Endothelial cell of umbilical vein (primary cell): ENCODE data around the gene EXOC1.

Experiments
- CTCF ChIP-seq, 2 donors: IDR thresholded peaks; 1 replicate in 1 of 2; 2 replicates in 1 of 2; pipeline ENCODE4 v1.5.1; 2011; ENCODE audit warnings: low read length in 2 of 2, mild to moderate bottlenecking in 2 of 2, moderate library complexity in 2 of 2, control low read depth in 1 of 2, inconsistent platforms in 1 of 2, low read depth in 1 of 2; ENCODE audit not compliant: insufficient read depth in 1 of 2; ENCODE audit errors: extremely low read depth in 1 of 2
- EZH2 ChIP-seq: IDR thresholded peaks from 2 replicates; pipeline ENCODE4 v1.6.1; 2012; ENCODE audit warnings: borderline replicate concordance, low read depth, mild to moderate bottlenecking, moderate library complexity, low read length, inconsistent platforms; ENCODE audit not compliant: severe bottlenecking
- JUN ChIP-seq: IDR thresholded peaks from 2 replicates; pipeline ENCODE4 v1.6.1; 2011; ENCODE audit warnings: borderline replicate concordance, low read depth; ENCODE audit not compliant: insufficient read length, insufficient read depth
- POLR2AphosphoS5 ChIP-seq: IDR thresholded peaks from 2 replicates; pipeline ENCODE4 v1.6.1; 2012; ENCODE audit warnings: low read depth, mild to moderate bottlenecking, control low read depth, low read length, moderate library complexity; ENCODE audit not compliant: insufficient read depth

GRCh38 chr4:55859711-55860110, 6.3 kb downstream of the EXOC1 start:
- TF ChIP-seq CTCF (IDR thresholded peaks at IDR 0.05; ENCODE audit: extremely low read depth in 1 of 2, insufficient read depth in 1 of 2, low read depth in 1 of 2, low read length in 2 of 2) (no peak), POLR2AphosphoS5 (no peak), JUN (no peak), EZH2 (no peak)
